ENCODE data around the gene PTMS.

PTMS gene

GRCh38 chr12:6758506-6759095 is 7.6 kb upstream of the PTMS start:
- H3K4me3 Mint-ChIP-seq: no peak overlapping the region
- no peaks in the 10 kb centered on the region for H3K9me3 Mint-ChIP-seq
- ATAC-seq (replicated peaks) (peak in 1 of 2 donors; percentile 14), DNase-seq (no peak)
- H3K4me1 Mint-ChIP-seq: peaks cover 20 to 31% of the 10 kb centered on the region in 2 donors
- H3K27ac Mint-ChIP-seq: peak overlapping the region; percentile 0
- peaks cover 18 to 36% of the 10 kb centered on the region in 2 donors for H3K27me3 Mint-ChIP-seq
- no peaks in the 10 kb centered on the region for H3K36me3 Mint-ChIP-seq

GRCh38 chr12:6759741-6760140 is 6.4 kb upstream of the PTMS start:
- H3K4me3 Mint-ChIP-seq: no peak overlapping the region
- H3K27ac Mint-ChIP-seq: no peak overlapping the region
- ATAC-seq (replicated peaks): no peak
- peaks cover 18 to 29% of the 10 kb centered on the region in 2 donors for H3K4me1 Mint-ChIP-seq
- H3K36me3 Mint-ChIP-seq: no peaks in the 10 kb centered on the region
- peaks cover 0 to 2% of the 10 kb centered on the region in 2 donors for H3K9me3 Mint-ChIP-seq
- no peak for DNase-seq
- H3K27me3 Mint-ChIP-seq: peaks cover 26 to 45% of the 10 kb centered on the region in 2 donors

DNA sequence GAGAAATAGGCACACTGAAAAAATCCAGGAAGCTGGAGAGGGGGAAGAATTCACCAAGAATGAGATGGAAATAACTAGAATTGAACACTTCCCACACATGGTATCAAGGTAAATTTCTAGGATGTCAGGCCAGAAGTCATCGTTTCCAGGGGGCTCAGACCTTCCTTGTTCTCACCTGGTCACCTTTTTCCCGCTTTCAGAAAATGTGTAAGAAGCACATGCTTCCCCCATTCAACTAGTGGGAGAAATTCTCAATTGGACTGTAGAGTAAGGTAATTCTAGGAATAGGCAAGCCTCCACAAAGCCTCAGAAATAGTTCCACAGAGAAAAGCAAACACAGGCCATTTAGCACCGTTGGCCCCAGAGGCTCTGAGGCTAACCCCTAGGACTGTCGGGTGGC is 2.8 kb upstream of the PTMS start:
- H3K9me3 Mint-ChIP-seq: peaks cover 0 to 2% of the 10 kb centered on the region in 2 donors
- no peak for ATAC-seq (replicated peaks)
- DNase-seq: no peak
- no peak overlapping the region for H3K27ac Mint-ChIP-seq
- H3K27me3 Mint-ChIP-seq: peaks cover 39 to 59% of the 10 kb centered on the region in 2 donors
- H3K36me3 Mint-ChIP-seq: no peaks in the 10 kb centered on the region
- H3K4me3 Mint-ChIP-seq: no peak overlapping the region
- H3K4me1 Mint-ChIP-seq: peaks cover 29 to 47% of the 10 kb centered on the region in 2 donors

GRCh38 chr12:6764011-6764828 is 1.9 kb upstream of the PTMS start:
- Mint-ChIP-seq H3K4me3 (peak overlapping the region; percentile 22 to 65), H3K4me1 (peaks cover 27 to 46% of the 10 kb centered on the region in 2 donors), H3K36me3 (no peaks in the 10 kb centered on the region), H3K27me3 (peaks cover 43 to 68% of the 10 kb centered on the region in 2 donors), H3K9me3 (peaks cover 0 to 2% of the 10 kb centered on the region in 2 donors), H3K27ac (peak overlapping the region; percentile 74)
- peak; percentile 88 to 90 for ATAC-seq (replicated peaks)
- peak; percentile 69 for DNase-seq

DNA sequence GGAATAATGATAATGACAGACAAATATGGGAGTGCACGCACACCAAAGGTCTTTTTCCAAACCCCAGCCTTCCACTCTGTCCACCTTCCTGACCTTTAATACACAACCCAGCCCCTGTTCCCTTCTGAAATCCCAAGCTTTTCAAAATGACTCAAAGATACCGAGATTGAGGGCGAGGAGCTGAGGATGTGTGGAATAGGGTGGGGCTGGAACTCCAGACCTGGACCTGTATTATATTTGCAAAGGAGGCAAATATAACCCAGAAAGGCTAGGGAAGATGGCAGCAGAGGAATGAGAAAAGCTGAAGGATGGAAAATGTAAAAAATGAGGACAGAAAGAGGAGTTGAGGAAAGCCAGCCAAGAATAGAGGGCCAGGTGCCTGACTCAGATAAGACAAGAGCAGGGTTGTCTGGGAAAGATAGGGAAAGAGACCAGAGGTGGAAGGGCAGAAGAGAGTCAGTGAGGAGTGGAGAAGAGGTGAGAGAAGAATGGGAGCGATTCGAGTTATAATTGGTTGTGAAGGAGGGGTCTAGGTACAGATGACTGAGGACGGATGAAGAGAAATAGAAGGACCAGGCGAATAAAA is 1.0 kb upstream of the PTMS start:
- ATAC-seq (replicated peaks): no peak
- H3K9me3 Mint-ChIP-seq: peaks cover 0 to 2% of the 10 kb centered on the region in 2 donors

GRCh38 chr12:6766651-6767349 is 637 bp downstream of the PTMS start:
- H3K27ac Mint-ChIP-seq: peak overlapping the region; percentile 81
- ATAC-seq (replicated peaks) (peak; percentile 56 to 67), DNase-seq (no peak)
- H3K27me3 Mint-ChIP-seq: peaks cover 60 to 81% of the 10 kb centered on the region in 2 donors
- peaks cover 0 to 1% of the 10 kb centered on the region in 2 donors for H3K36me3 Mint-ChIP-seq
- H3K9me3 Mint-ChIP-seq: peaks cover 0 to 2% of the 10 kb centered on the region in 2 donors
- peak overlapping the region; percentile 90 to 94 for H3K4me3 Mint-ChIP-seq
- H3K4me1 Mint-ChIP-seq: peaks cover 35 to 53% of the 10 kb centered on the region in 2 donors

More for the DNA sequence above, 1.0 kb upstream of the PTMS start:
- Mint-ChIP-seq H3K27ac (no peak overlapping the region), H3K4me1 (peaks cover 27 to 41% of the 10 kb centered on the region in 2 donors), H3K36me3 (peaks cover 0 to 1% of the 10 kb centered on the region in 2 donors), H3K27me3 (peaks cover 52 to 72% of the 10 kb centered on the region in 2 donors), H3K4me3 (peak overlapping the region; percentile 49 to 56)
- no peak for DNase-seq

- DNase-seq: no peak
- H3K9me3 Mint-ChIP-seq: peaks cover 0 to 2% of the 10 kb centered on the region in 2 donors
- peak overlapping the region; percentile 81 for H3K27ac Mint-ChIP-seq
- peaks cover 60 to 80% of the 10 kb centered on the region in 2 donors for H3K27me3 Mint-ChIP-seq
- peak overlapping the region; percentile 90 to 94 for H3K4me3 Mint-ChIP-seq
- ATAC-seq (replicated peaks): no peak
- peaks cover 0 to 1% of the 10 kb centered on the region in 2 donors for H3K36me3 Mint-ChIP-seq
- H3K4me1 Mint-ChIP-seq: peaks cover 38 to 62% of the 10 kb centered on the region in 2 donors
Observed at GRCh38 chr12:6767353-6768319, 1.5 kb downstream of the PTMS start.

- DNase-seq (no peak), ATAC-seq (replicated peaks) (no peak)
- Mint-ChIP-seq H3K9me3 (peaks cover 0 to 2% of the 10 kb centered on the region in 2 donors), H3K4me1 (peaks cover 43 to 70% of the 10 kb centered on the region in 2 donors), H3K36me3 (peaks cover 0 to 1% of the 10 kb centered on the region in 2 donors), H3K27me3 (peaks cover 64 to 81% of the 10 kb centered on the region in 2 donors), H3K27ac (no peak overlapping the region), H3K4me3 (no peak overlapping the region)
Observed at GRCh38 chr12:6768437-6768914, 2.3 kb downstream of the PTMS start.

DNA sequence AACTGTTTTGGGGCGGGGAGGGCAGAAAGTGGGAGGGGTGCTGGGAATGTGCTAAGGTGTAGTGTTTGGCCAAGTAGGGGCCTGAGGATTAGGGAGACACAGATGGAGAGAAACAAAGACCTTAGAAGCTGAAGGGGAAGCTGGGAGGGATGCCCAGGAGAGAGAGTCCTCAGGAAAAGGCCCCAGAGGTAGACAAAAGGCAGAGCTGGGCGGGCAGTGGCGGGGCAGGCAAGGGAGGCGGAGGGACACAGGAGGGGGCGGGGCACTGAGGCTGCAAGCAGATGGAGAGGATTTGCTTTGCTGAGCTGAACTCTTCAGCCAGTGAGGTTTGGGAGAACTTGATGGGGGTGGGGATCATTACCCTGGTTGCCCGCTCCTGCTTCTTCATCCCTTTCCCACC is 2.8 kb downstream of the PTMS start:
- peaks cover 42 to 69% of the 10 kb centered on the region in 2 donors for H3K4me1 Mint-ChIP-seq
- peaks cover 0 to 1% of the 10 kb centered on the region in 2 donors for H3K36me3 Mint-ChIP-seq
- ATAC-seq (replicated peaks) (no peak), DNase-seq (no peak)
- H3K9me3 Mint-ChIP-seq: peaks cover 0 to 2% of the 10 kb centered on the region in 2 donors
- H3K27me3 Mint-ChIP-seq: peaks cover 64 to 85% of the 10 kb centered on the region in 2 donors
- H3K4me3 Mint-ChIP-seq: no peak overlapping the region
- no peak overlapping the region for H3K27ac Mint-ChIP-seq

GRCh38 chr12:6769666-6770065 is 3.5 kb downstream of the PTMS start:
- Mint-ChIP-seq H3K4me3 (no peak overlapping the region), H3K36me3 (peaks cover 0 to 1% of the 10 kb centered on the region in 2 donors), H3K4me1 (peaks cover 37 to 64% of the 10 kb centered on the region in 2 donors), H3K27ac (no peak overlapping the region), H3K27me3 (peaks cover 64 to 85% of the 10 kb centered on the region in 2 donors), H3K9me3 (no peaks in the 10 kb centered on the region)
- DNase-seq (no peak), ATAC-seq (replicated peaks) (no peak)

DNA sequence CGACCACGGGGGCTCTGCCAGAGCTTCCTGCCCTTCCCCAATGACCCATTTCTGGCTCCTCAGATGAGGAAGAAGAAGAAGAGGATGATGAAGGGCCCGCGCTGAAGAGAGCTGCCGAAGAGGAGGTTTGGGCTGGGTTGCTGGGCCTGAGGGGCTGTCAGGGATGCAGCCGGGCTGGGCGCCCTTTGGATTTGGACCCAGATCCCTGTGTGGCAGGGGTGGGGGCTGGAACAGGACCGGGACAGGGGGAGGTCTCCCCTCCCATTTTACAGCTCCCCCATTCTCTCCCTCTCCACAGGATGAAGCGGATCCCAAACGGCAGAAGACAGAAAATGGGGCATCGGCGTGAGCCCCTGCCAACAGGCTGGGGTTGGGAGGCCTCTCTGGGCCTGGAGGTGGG is 3.9 kb downstream of the PTMS start:
- Mint-ChIP-seq H3K4me1 (peaks cover 38 to 64% of the 10 kb centered on the region in 2 donors), H3K9me3 (no peaks in the 10 kb centered on the region)

GRCh38 chr12:6770600-6770999 is 4.4 kb downstream of the PTMS start:
- H3K27ac Mint-ChIP-seq: no peak overlapping the region
- peaks cover 34 to 64% of the 10 kb centered on the region in 2 donors for H3K4me1 Mint-ChIP-seq
- H3K9me3 Mint-ChIP-seq: no peaks in the 10 kb centered on the region
- H3K27me3 Mint-ChIP-seq: peaks cover 66 to 85% of the 10 kb centered on the region in 2 donors
- ATAC-seq (replicated peaks): no peak
- H3K4me3 Mint-ChIP-seq: no peak overlapping the region
- no peak for DNase-seq
- peaks cover 0 to 1% of the 10 kb centered on the region in 2 donors for H3K36me3 Mint-ChIP-seq

More for the DNA sequence above, 3.9 kb downstream of the PTMS start:
- DNase-seq (no peak), ATAC-seq (replicated peaks) (no peak)
- Mint-ChIP-seq H3K36me3 (peaks cover 0 to 1% of the 10 kb centered on the region in 2 donors), H3K27me3 (peaks cover 66 to 85% of the 10 kb centered on the region in 2 donors), H3K27ac (no peak overlapping the region), H3K4me3 (no peak overlapping the region)

DNA sequence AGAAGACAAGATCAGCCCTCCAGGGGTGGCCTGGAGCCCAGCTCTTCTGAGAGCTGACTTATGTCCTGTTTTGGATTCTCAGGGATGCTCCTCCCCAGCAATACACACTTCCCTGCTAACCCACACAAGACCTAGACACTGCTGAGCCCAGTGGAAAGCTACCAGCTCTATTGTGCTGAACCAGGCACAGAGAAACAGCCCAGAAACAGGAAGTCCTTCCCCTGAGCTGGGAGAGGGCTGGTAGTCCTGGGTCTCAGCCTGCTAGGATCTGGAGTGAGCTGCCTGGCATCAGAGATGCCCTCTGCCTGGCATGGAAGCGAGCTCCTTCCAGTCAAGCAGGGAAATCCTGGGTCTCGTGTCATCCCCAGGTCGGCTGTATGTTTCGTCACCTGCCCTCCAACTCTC is 4.9 kb downstream of the PTMS start:
- DNase-seq: no peak
- H3K4me3 Mint-ChIP-seq: no peak overlapping the region
- H3K4me1 Mint-ChIP-seq: peaks cover 34 to 64% of the 10 kb centered on the region in 2 donors
- H3K36me3 Mint-ChIP-seq: peaks cover 0 to 1% of the 10 kb centered on the region in 2 donors
- no peaks in the 10 kb centered on the region for H3K9me3 Mint-ChIP-seq
- peak overlapping the region; percentile 37 for H3K27ac Mint-ChIP-seq
- ATAC-seq (replicated peaks): peak; percentile 37 to 41
- H3K27me3 Mint-ChIP-seq: peaks cover 67 to 87% of the 10 kb centered on the region in 2 donors

Data from stimulated activated naive B cell treated with anti-CD40 and anti-IgM and Interleukin-4, amounts not matched to agents 10 μg/mL and 1 μg/mL and 100 μg/mL, for 72 hours (primary cell).